Astrocyte of the hippocampus (primary cell): ENCODE measurements around the gene TBPL2.

Source experiments
- DNase-seq: peaks from one replicate; pipeline ENCODE4 v3.0.0; 2011; ENCODE audit warnings: low read depth, low spot score

Gene TBPL2

DNA sequence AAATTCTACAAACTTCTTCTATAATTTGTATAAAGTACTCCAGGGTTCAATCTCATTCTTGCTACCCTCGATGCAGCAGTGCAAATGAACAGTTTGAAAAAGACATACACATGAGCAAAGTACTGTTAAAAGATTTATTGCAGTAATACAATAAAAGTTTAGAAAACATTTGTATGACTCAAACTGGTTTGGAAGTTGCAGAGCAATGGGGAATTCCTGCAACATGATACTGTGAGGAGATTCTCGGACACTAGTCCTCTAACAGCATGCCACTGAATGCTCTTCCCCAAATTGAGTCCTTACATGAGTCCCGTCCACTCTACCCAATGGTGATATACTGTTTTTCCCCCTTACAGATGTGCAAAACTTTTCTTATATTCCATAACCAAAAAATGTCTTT is 74.1 kb downstream of the TBPL2 start:
- DNase-seq: peak; percentile 27
